AG04449 (cell line): ENCODE results near the gene ISG20.

Experiments used
- CTCF ChIA-PET: fragments of 350-600 bp; formaldehyde crosslinking; extraction: SDS; loops from one replicate; lab custom pipeline; 2021; ENCODE audit warnings: antibody characterized with exemption; lab: Yijun Ruan, JAX
- POLR2A ChIA-PET: fragments of 400-600, 350-600 bp; formaldehyde crosslinking; extraction: SDS; loops from one replicate; lab custom pipeline; 2020; ENCODE audit warnings: antibody characterized with exemption, inconsistent platforms; lab: Yijun Ruan, JAX
- DNase-seq: peaks from one replicate; pipeline ENCODE4 v3.0.0-alpha.2; 2010; ENCODE audit warnings: low read depth, low spot score
- H3K4me3 ChIP-seq: 2 replicates; pipeline ENCODE4 v1.5.1; 2011; ENCODE audit warnings: low read depth, mild to moderate bottlenecking, control low read depth, low read length
- CTCF ChIP-seq: IDR thresholded peaks from one replicate; pipeline ENCODE4 v1.5.1; 2011; ENCODE audit warnings: mild to moderate bottlenecking, moderate library complexity, low read length, control low read depth, inconsistent platforms; ENCODE audit not compliant: insufficient read depth; ENCODE audit errors: missing control alignments

The ISG20 gene

GRCh38 chr15:88651971-88652370, 13.2 kb downstream of the ISG20 start:
- POLR2A ChIA-PET: no interaction called here
- TF ChIP-seq CTCF: no peak
- CTCF ChIA-PET: interaction anchor here (1.1 to 10.7 kb wide), 2 partner anchors 14 to 182 kb away, joined by 4 to 385 read pairs; partner anchors contain the start of gene ISG20
- no peak for DNase-seq
- H3K4me3 ChIP-seq: no peak overlapping the region

GRCh38 chr15:88652456-88653199, 13.8 kb downstream of the ISG20 start:
- TF ChIP-seq CTCF: no peak
- H3K4me3 ChIP-seq: no peak overlapping the region
- POLR2A ChIA-PET: no interaction called here
- CTCF ChIA-PET: interaction anchor here (0.9 to 10.7 kb wide), 4 partner anchors 14 to 226 kb away, joined by 3 to 385 read pairs (median 6); partner anchors contain the start of gene ISG20
- DNase-seq: no peak

- CTCF ChIA-PET: interaction anchor here (0.9 to 10.7 kb wide), 4 partner anchors 15 to 225 kb away, joined by 3 to 385 read pairs (median 6); partner anchors contain the start of gene ISG20
- no peak for TF ChIP-seq CTCF
- H3K4me3 ChIP-seq: no peak overlapping the region
- POLR2A ChIA-PET: no interaction called here
- no peak for DNase-seq
These were observed 14.6 kb downstream of the ISG20 start for GRCh38 chr15:88653200-88654064.

- TF ChIP-seq CTCF: no peak
- H3K4me3 ChIP-seq: no peak overlapping the region
- POLR2A ChIA-PET: no interaction called here
- DNase-seq: no peak
- CTCF ChIA-PET: interaction anchor here (0.9 to 10.7 kb wide), 9 partner anchors 9 to 251 kb away, joined by 3 to 385 read pairs (median 5); partner anchors contain the start of gene ISG20
These were observed 15.8 kb downstream of the ISG20 start for GRCh38 chr15:88654430-88655102.

- H3K4me3 ChIP-seq: no peak overlapping the region
- CTCF ChIA-PET: interaction anchor here (0.9 to 10.7 kb wide), 12 partner anchors 10 to 403 kb away, joined by 3 to 385 read pairs (median 5); partner anchors contain the start of gene ISG20
- DNase-seq: no peak
- POLR2A ChIA-PET: no interaction called here
- TF ChIP-seq CTCF: no peak
These were observed 16.3 kb downstream of the ISG20 start for GRCh38 chr15:88655103-88655553.
